Measurements from ENCODE around the gene ROGDI. TPM values are rescaled to one million over a fixed set of nuclear protein-coding genes. Genes with fewer than 3 reads are reported as not detected.

The ROGDI gene
- total RNA-seq, 4 donors from 2014 or later, result 37.6 to 85.9 (median 62.6) TPM

DNA sequence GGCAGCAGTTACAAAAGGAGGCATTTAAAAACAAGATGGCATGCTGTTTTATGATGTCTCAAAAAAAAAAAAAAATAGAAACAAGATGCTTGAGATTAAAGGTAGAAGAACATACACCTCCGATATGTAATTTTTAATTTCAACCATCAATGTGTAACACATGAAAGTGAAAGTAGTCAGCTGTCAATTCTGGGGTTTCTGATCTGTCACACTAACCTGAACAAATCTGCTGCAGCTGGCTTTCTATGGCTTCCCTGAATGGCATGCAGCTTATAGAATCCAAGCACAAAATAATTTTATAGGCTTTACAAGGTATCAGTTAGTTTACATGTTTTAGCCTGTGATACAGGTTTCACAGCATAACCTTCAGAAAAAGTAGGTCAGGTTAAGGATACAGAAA, 31.2 kb upstream of the ROGDI start:
- Histone ChIP-seq H3K4me1 (peaks cover 0 to 6% (median 0%) of the 10 kb centered on the region in 3 donors), H3K9me3 (no peaks in the 10 kb centered on the region), H3K27me3 (no peaks in the 10 kb centered on the region), H3K36me3 (peaks cover 0 to 100% of the 10 kb centered on the region in 2 donors), H3K4me3 (no peak overlapping the region), H3K27ac (no peak overlapping the region)
- 91 to 100% methylated on average over 1 of the region's 1 CpG for WGBS, 2 donors (ENCODE audit: low coverage in 1 of 2)
- TF ChIP-seq EP300 (IDR thresholded peaks at IDR 0.05), result no peak
- ATAC-seq, result no peak

DNA sequence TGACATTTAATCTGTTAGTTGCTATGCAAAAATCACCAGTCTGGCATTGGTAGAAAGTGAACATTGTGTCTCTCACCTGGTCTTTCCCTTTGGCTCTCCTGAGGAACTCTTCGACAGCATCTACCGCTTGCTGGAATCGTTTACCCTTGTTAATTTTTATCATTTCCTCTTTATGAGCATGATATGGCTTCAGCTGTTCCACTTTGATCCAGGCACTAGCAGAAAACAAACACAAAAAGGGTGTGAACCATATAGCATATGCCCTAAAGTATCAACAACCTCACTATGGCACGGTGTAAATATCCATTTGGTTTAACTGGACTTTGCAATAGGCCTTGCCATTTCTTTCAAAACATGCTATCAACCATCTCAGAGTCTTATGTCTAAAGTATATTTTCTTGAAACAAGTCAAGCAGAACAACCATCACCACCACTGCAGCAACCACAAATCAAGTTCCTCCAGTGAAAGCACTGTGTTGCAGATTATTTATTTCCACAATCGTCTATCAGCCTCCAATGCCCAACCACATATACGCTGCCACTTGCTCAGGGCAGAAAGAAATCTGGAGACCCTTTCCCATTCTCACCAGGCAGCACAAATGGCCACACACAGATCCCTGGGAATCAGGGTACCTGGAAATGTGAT, 30.4 kb upstream of the ROGDI start:
- peaks cover 0 to 6% (median 0%) of the 10 kb centered on the region in 3 donors for H3K4me1 ChIP-seq
- 77 to 94% methylated on average over 3 to 6 of the region's 6 CpGs for WGBS, 2 donors (ENCODE audit: low coverage in 1 of 2)
- no peaks in the 10 kb centered on the region for H3K27me3 ChIP-seq
- TF ChIP-seq, protein P1, sequence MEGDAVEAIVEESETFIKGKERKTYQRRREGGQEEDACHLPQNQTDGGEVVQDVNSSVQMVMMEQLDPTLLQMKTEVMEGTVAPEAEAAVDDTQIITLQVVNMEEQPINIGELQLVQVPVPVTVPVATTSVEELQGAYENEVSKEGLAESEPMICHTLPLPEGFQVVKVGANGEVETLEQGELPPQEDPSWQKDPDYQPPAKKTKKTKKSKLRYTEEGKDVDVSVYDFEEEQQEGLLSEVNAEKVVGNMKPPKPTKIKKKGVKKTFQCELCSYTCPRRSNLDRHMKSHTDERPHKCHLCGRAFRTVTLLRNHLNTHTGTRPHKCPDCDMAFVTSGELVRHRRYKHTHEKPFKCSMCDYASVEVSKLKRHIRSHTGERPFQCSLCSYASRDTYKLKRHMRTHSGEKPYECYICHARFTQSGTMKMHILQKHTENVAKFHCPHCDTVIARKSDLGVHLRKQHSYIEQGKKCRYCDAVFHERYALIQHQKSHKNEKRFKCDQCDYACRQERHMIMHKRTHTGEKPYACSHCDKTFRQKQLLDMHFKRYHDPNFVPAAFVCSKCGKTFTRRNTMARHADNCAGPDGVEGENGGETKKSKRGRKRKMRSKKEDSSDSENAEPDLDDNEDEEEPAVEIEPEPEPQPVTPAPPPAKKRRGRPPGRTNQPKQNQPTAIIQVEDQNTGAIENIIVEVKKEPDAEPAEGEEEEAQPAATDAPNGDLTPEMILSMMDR (IDR thresholded peaks at IDR 0.05), result no peak
- TF ChIP-seq POLR2AphosphoS5 (IDR thresholded peaks at IDR 0.05) (no peak), POLR2A (IDR thresholded peaks at IDR 0.05) (no peak), EP300 (IDR thresholded peaks at IDR 0.05) (no peak)
- H3K9me3 ChIP-seq, result no peaks in the 10 kb centered on the region
- H3K27ac ChIP-seq, result no peak overlapping the region
- no peak for ATAC-seq
- H3K4me3 ChIP-seq, result no peak overlapping the region
- H3K36me3 ChIP-seq, result peaks cover 0 to 100% of the 10 kb centered on the region in 2 donors

DNA sequence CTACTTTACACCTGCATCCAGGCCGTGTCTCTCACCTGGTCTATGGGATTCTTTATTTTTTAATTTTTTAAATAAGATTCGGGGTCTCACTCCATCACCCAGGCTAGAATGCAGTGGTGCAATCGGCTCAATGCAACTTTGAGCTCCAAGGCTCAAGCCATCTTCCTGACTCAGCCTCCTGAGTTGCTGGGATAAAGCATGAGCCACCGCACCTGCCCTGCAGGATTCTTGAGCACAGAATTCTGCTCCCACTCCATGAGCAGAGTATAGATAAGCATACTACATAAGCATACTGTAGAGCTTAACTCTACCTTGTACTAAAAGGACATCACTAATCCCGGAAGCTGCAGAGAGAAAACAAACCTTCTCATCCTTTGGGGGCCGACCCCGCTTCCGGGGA, 29.2 kb upstream of the ROGDI start:
- 90 to 96% methylated on average over 4 to 8 of the region's 8 CpGs for WGBS, 2 donors (ENCODE audit: low coverage in 1 of 2)
- peaks cover 0 to 17% (median 0%) of the 10 kb centered on the region in 3 donors for H3K4me1 ChIP-seq
- H3K9me3 ChIP-seq, result no peaks in the 10 kb centered on the region
- no peak overlapping the region for H3K4me3 ChIP-seq
- peaks cover 0 to 100% of the 10 kb centered on the region in 2 donors for H3K36me3 ChIP-seq
- no peak overlapping the region for H3K27ac ChIP-seq
- no peak for ATAC-seq
- H3K27me3 ChIP-seq, result no peaks in the 10 kb centered on the region
- no peak for TF ChIP-seq POLR2AphosphoS5 (IDR thresholded peaks at IDR 0.05)
- no peak for TF ChIP-seq EP300 (IDR thresholded peaks at IDR 0.05)
- TF ChIP-seq POLR2A (IDR thresholded peaks at IDR 0.05), result no peak
- TF ChIP-seq, protein P1 (IDR thresholded peaks at IDR 0.05), result no peak

DNA sequence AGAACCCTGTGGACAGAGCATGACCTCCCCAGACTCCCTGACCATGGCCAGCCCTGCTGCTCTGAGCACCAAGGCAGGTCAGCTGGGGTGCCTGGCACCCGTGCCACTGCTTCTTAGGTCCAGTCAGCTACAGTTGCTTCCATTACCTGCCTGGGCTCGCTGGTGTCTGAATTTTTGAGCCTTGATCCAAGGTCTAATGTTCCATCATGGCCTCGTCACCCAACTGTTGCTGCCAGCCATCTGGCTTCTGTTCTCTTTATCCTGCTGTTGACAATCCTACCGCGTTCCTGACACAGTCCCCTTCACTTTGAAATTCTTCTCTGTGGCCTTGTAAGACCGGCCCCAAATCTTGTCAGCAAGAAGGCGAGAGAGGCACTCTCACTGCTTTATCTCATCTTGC, 28.0 kb upstream of the ROGDI start:
- no peaks in the 10 kb centered on the region for H3K27me3 ChIP-seq
- 83 to 86% methylated on average over 4 to 6 of the region's 7 CpGs for whole genome bisulfite sequencing, 2 donors (ENCODE audit: low coverage in 1 of 2)
- TF ChIP-seq POLR2AphosphoS5 (IDR thresholded peaks at IDR 0.05) (no peak), POLR2A (IDR thresholded peaks at IDR 0.05) (no peak), EP300 (IDR thresholded peaks at IDR 0.05) (no peak)
- TF ChIP-seq, protein P1 (IDR thresholded peaks at IDR 0.05), result no peak

DNA sequence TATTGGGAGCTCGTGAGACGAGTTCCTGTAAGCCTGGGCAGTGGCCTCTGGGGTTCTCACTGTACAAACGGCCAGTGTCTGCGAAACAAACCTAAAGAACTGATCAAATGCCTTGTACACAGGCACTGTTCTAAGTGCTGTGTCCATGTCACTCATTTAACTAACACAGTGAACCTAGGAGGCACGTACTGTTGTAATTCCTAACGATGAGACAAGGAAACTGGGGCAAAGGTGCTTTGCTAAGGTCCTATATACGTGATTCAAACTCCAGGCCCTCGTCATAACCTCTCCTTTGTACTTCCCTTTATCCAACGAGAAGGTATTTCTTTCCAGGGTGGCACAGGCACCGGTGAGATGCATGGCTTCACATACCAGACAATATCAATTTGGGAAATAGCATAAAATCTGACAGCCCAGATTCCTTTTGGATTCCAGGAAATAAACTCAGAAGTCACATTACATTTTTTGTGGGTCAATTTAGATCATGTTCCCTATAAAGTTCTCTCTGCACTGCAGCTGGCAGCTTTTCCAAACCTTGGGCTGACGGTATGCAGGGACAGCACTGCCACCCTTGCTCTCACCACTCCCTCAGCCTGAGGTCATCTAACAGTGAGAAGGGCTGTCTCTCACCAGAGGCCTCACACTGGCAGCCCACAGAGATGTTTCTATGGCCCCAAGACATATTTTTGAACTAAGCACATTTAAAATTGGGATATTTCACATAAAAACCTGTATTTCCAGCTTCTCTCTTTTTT, 26.3 kb upstream of the ROGDI start:
- ATAC-seq, result no peak
- WGBS, 2 donors (ENCODE audit: low coverage in 1 of 2), result 85 to 88% methylated on average over 10 of the region's 11 CpGs
- Histone ChIP-seq H3K27me3 (no peaks in the 10 kb centered on the region), H3K4me1 (peaks cover 0 to 19% (median 0%) of the 10 kb centered on the region in 3 donors), H3K36me3 (peaks cover 0 to 100% of the 10 kb centered on the region in 2 donors), H3K9me3 (no peaks in the 10 kb centered on the region), H3K4me3 (no peak overlapping the region), H3K27ac (no peak overlapping the region)
- no peak for TF ChIP-seq POLR2AphosphoS5 (IDR thresholded peaks at IDR 0.05)
- no peak for TF ChIP-seq EP300 (IDR thresholded peaks at IDR 0.05)
- TF ChIP-seq, protein P1 (IDR thresholded peaks at IDR 0.05), result no peak
- no peak for TF ChIP-seq POLR2A (IDR thresholded peaks at IDR 0.05)

More for the DNA sequence above, 28.0 kb upstream of the ROGDI start:
- H3K9me3 ChIP-seq, result no peaks in the 10 kb centered on the region
- H3K36me3 ChIP-seq, result peaks cover 0 to 100% of the 10 kb centered on the region in 2 donors
- peaks cover 0 to 19% (median 0%) of the 10 kb centered on the region in 3 donors for H3K4me1 ChIP-seq
- no peak overlapping the region for H3K4me3 ChIP-seq
- no peak overlapping the region for H3K27ac ChIP-seq
- no peak for ATAC-seq

Data from gastroesophageal sphincter (tissue), 4 donors.